HEK293T (cell line): ENCODE measurements around the gene MSRB3.

Source experiments
- BHLHE40 ChIP-seq: fragments of 450-650 bp; IDR thresholded peaks from 2 replicates; pipeline ENCODE4 v1.6.1; 2016; ENCODE audit warnings: mild to moderate bottlenecking, moderate library complexity, borderline replicate concordance
- ELF4 ChIP-seq: fragments of 450-650 bp; IDR thresholded peaks from 2 replicates; pipeline ENCODE4 v1.6.1; 2017; ENCODE audit warnings: antibody characterized with exemption
- FOXA1 ChIP-seq: fragments of 450-650 bp; IDR thresholded peaks from 2 replicates; pipeline ENCODE4 v1.6.1; 2016; ENCODE audit warnings: mild to moderate bottlenecking
- FOXM1 ChIP-seq: fragments of 450-650 bp; IDR thresholded peaks from 2 replicates; pipeline ENCODE4 v1.6.1; 2017; ENCODE audit warnings: mild to moderate bottlenecking, borderline replicate concordance
- NFRKB ChIP-seq: fragments of 450-650 bp; IDR thresholded peaks from 2 replicates; pipeline ENCODE4 v1.6.1; 2016; ENCODE audit warnings: mild to moderate bottlenecking, moderate library complexity
- SUZ12 ChIP-seq: fragments of 450-650 bp; IDR thresholded peaks from 2 replicates; pipeline ENCODE4 v1.6.1; 2016; ENCODE audit warnings: mild to moderate bottlenecking
- TARDBP ChIP-seq: fragments of 450-650 bp; IDR thresholded peaks from 2 replicates; pipeline ENCODE4 v1.6.1; 2016

DNA sequence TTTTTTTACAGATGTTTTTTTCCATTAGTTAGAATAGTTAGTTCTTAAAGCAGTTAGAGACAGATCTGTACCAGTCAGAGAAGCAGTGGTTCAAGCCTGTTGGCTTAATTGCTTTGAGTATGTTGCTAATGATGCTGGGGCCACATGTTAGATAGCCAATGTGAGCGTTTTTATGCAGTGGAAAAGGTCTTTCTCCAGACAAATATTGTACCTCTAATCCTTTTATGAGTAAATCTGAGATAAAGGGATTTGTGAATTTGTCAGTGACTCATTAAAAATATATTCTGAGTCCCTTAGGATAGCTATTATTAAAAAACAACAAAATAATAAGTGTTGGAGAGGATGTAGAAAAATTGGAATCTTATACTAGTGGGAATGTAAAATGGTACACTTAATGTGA lies 154.2 kb downstream of the MSRB3 start:
- TF ChIP-seq SUZ12, result no peak
- TF ChIP-seq FOXM1, result no peak
- no peak for TF ChIP-seq TARDBP
- TF ChIP-seq FOXA1, result no peak
- no peak for TF ChIP-seq BHLHE40
- TF ChIP-seq ELF4, result no peak
- no peak for TF ChIP-seq NFRKB
